Measurements from ENCODE around the gene MAN1A1. TPM values are rescaled to one million over a fixed set of nuclear protein-coding genes. Genes with fewer than 3 reads are reported as not detected.

MAN1A1 gene
- total and polyA plus RNA-seq, 11 donors, result 5.6 to 30.6 (median 12.6) TPM

GRCh38 chr6:119128252-119128912 is 221.2 kb downstream of the MAN1A1 start:
- Histone ChIP-seq H3K27ac (no peak overlapping the region), H3K27me3 (no peaks in the 10 kb centered on the region), H3K4me1 (peaks cover 0 to 22% (median 2%) of the 10 kb centered on the region in 12 donors), H3K36me3 (no peaks in the 10 kb centered on the region), H3K4me3 (no peak overlapping the region), H3K9me3 (peaks cover 0 to 5% (median 0%) of the 10 kb centered on the region in 12 donors)
- DNase-seq, result no peak
- ATAC-seq, result no peak
- intact Hi-C loops (cut with DNase I), result no loop called here
- WGBS, 4 donors, result 60 to 70% (median 69%) methylated on average over 2 of the region's 2 CpGs
- no peak for TF ChIP-seq POLR2A (IDR thresholded peaks at IDR 0.05)
- TF ChIP-seq, protein P1, sequence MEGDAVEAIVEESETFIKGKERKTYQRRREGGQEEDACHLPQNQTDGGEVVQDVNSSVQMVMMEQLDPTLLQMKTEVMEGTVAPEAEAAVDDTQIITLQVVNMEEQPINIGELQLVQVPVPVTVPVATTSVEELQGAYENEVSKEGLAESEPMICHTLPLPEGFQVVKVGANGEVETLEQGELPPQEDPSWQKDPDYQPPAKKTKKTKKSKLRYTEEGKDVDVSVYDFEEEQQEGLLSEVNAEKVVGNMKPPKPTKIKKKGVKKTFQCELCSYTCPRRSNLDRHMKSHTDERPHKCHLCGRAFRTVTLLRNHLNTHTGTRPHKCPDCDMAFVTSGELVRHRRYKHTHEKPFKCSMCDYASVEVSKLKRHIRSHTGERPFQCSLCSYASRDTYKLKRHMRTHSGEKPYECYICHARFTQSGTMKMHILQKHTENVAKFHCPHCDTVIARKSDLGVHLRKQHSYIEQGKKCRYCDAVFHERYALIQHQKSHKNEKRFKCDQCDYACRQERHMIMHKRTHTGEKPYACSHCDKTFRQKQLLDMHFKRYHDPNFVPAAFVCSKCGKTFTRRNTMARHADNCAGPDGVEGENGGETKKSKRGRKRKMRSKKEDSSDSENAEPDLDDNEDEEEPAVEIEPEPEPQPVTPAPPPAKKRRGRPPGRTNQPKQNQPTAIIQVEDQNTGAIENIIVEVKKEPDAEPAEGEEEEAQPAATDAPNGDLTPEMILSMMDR (IDR thresholded peaks at IDR 0.05), result no peak

DNA sequence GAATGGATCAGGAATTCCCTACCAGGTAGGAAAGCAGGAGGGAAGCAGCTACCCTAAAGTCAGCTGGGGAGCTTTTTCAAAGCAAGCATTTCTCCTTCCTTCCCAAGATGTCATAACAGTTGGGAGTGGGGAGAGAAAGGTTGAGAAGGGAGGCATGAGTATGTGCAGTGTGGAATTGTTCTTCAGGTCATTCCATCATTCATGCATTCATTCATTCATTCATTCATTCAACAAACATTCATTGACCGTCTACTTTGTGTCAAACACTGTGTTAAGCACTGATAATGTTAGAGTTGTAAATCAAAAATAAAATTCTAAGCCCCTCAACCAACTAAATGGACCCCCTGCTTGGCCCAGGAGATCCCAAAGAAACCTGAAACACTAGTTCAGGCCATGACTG is 221.9 kb downstream of the MAN1A1 start:
- Histone ChIP-seq H3K4me3 (no peak overlapping the region), H3K4me1 (peaks cover 0 to 19% (median 2%) of the 10 kb centered on the region in 12 donors), H3K27me3 (no peaks in the 10 kb centered on the region), H3K36me3 (no peaks in the 10 kb centered on the region), H3K27ac (no peak overlapping the region), H3K9me3 (peaks cover 0 to 5% (median 0%) of the 10 kb centered on the region in 12 donors)
- TF ChIP-seq, protein P1 (IDR thresholded peaks at IDR 0.05), result no peak
- no peak for TF ChIP-seq POLR2A (IDR thresholded peaks at IDR 0.05)
- 84 to 98% (median 94%) methylated on average over 1 of the region's 1 CpG for WGBS, 4 donors
- no peak for DNase-seq
- no peak for ATAC-seq
- intact Hi-C loops (cut with DNase I), result no loop called here
